Neural cell (in vitro differentiated cells): ENCODE measurements around the gene PLCL2.

Experiments
- CTCF ChIP-seq: fragments of 450-650 bp; IDR thresholded peaks from 2 replicates; pipeline ENCODE4 v1.5.1; 2014; ENCODE audit warnings: antibody characterized with exemption, mild to moderate bottlenecking, moderate library complexity; ENCODE audit not compliant: poor library complexity, severe bottlenecking
- EP300 ChIP-seq: fragments of 450-650 bp; conservative IDR thresholded peaks from 2 replicates; pipeline ENCODE4 v1.6.1; 2014; ENCODE audit warnings: antibody characterized with exemption, mild to moderate bottlenecking, moderate library complexity; ENCODE audit not compliant: poor library complexity, severe bottlenecking
- EZH2 ChIP-seq: fragments of 200-600, 300-800 bp; shearing (Covaris generic), sonication (generic); IDR thresholded peaks from 2 replicates; pipeline ENCODE4 v1.6.1; 2014; ENCODE audit warnings: antibody characterized with exemption, low read length, borderline replicate concordance, mild to moderate bottlenecking; ENCODE audit not compliant: insufficient read depth, poor library complexity, severe bottlenecking
- MXI1 ChIP-seq: fragments of 450-650 bp; conservative IDR thresholded peaks from 2 replicates; pipeline ENCODE4 v1.6.1; 2014; ENCODE audit warnings: antibody characterized with exemption, mild to moderate bottlenecking; ENCODE audit not compliant: poor library complexity, severe bottlenecking
- POLR2AphosphoS5 ChIP-seq: IDR thresholded peaks from 2 replicates; pipeline ENCODE4 v1.6.1; 2012
- TAF1 ChIP-seq: IDR thresholded peaks from 2 replicates; pipeline ENCODE4 v1.6.1; 2012; ENCODE audit warnings: low read depth

GRCh38 chr3:16837602-16838001, 47.2 kb upstream of the PLCL2 start:
- TF ChIP-seq CTCF (no peak), EP300 (no peak), POLR2AphosphoS5 (no peak), MXI1 (no peak), EZH2 (no peak), TAF1 (no peak)
